ENCODE data around the gene THRB.

DNA sequence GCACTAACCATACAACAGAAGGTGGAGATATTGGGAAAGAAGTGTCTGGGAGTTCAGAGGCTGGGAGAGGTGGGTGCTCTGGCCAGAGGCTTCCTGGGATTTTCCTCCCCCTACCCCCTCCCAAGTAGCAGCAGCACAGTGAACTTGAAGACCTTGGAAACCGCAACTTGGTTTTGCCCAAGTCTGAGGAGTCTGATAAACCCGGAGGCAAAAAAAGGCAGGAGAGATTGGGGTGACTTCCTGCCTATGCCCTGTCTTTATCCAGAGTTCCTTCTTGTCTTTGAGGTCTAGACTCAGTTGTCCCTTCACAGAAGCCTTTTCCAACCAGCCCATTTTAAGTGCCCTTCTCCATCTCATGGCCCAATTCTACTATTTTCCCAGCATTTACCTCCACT lies 25.4 kb upstream of the THRB start:
- TF ChIP-seq RFX5 (IDR thresholded peaks at IDR 0.05), result no peak
- no peak for TF ChIP-seq TP53 (CRISPR knock-in tag; IDR thresholded peaks at IDR 0.05)
